HCT116 (cell line): ENCODE results near the gene DBP. TPM values are rescaled to one million over a fixed set of nuclear protein-coding genes. Genes with fewer than 3 reads are reported as not detected.

Experiments used
- ATAC-seq: fragments of 200-7000 bp; cut with Tn5 transposase; 2 replicates; pipeline ENCODE4 v1.9.1; 2020; ENCODE audit warnings: mild to moderate bottlenecking, moderate library complexity
- BruUV-seq: library from RNA; stranded (reverse); fragments of 400-500 nt; replicated peaks from 2 replicates; lab custom pipeline; 2021; lab: Mats Ljungman, UMichigan
- CTCF ChIA-PET: fragments of 300-600 bp; sonication (Branson Sonifier 250); formaldehyde crosslinking; loops from one replicate; lab custom pipeline; 2021; ENCODE audit warnings: antibody characterized with exemption; lab: Charles Lee
- POLR2A ChIA-PET: fragments of 300-600, 350-600 bp; sonication (Branson Sonifier 250); formaldehyde crosslinking; loops from one replicate; lab custom pipeline; 2021; ENCODE audit warnings: antibody characterized with exemption; lab: Charles Lee
- RAD21 ChIA-PET, 2 experiments: fragments of 300-600 bp; sonication (Branson Sonifier 250); formaldehyde crosslinking; loops; one replicate each; lab custom pipeline; 2023; ENCODE audit warnings: low total read pairs in 2 of 2; ENCODE audit not compliant: uncharacterized antibody in 2 of 2, unreplicated experiment in 2 of 2, low non-redundant PET in 1 of 2; lab: Charles Lee
- DNase-seq: peaks from one replicate; pipeline ENCODE4 v3.0.0-alpha.2; 2010; ENCODE audit warnings: low read depth, low spot score
- H2AFZ ChIP-seq: fragments of 200-600 bp; shearing (Covaris generic), sonication (generic); 2 replicates; pipeline ENCODE4 v1.6.1; 2017; ENCODE audit warnings: low read depth, mixed run types, mixed read lengths, antibody characterized with exemption, low read length; ENCODE audit not compliant: poor library complexity, severe bottlenecking
- H3K27ac ChIP-seq: 2 replicates; pipeline ENCODE4 v1.5.1; 2012; ENCODE audit warnings: low read depth, low read length
- H3K27me3 ChIP-seq: fragments of 200-600 bp; sonication (generic); 2 replicates; pipeline ENCODE4 v1.6.1; 2016; ENCODE audit warnings: mixed run types, low read length, mixed read lengths; ENCODE audit not compliant: insufficient read depth
- H3K36me3 ChIP-seq, 2 experiments: fragments of 200-500 bp in 1 of 2; fragments of 200-600 bp in 1 of 2; sonication (Bioruptor generic) in 1 of 2; sonication (generic) in 1 of 2; 2 replicates each; pipeline versions ENCODE4 v1.5.1 to v1.6.1; 2014 to 2016; ENCODE audit warnings: low read length in 2 of 2, inconsistent platforms in 1 of 2, mixed read lengths in 1 of 2, mixed run types in 1 of 2; ENCODE audit not compliant: insufficient read depth in 2 of 2, control insufficient read depth in 1 of 2
- H3K4me1 ChIP-seq, 2 experiments: fragments of 200-600 bp in 1 of 2; sonication (generic) in 1 of 2; 2 replicates each; pipeline versions ENCODE4 v1.5.1 to v1.6.1; 2012 to 2017; ENCODE audit warnings: low read length in 2 of 2, inconsistent platforms in 1 of 2, mild to moderate bottlenecking in 1 of 2, mixed read lengths in 1 of 2, mixed run types in 1 of 2, moderate library complexity in 1 of 2; ENCODE audit not compliant: insufficient read depth in 2 of 2, control insufficient read depth in 1 of 2
- H3K4me2 ChIP-seq: fragments of 200-600 bp; sonication (generic); 2 replicates; pipeline ENCODE4 v1.6.1; 2017; ENCODE audit warnings: mixed run types, low read length, mixed read lengths
- H3K4me3 ChIP-seq, 2 experiments: fragments of 200-600 bp in 1 of 2; sonication (generic) in 1 of 2; replicated peaks in 1 of 2; 2 replicates each; pipeline ENCODE4 v1.5.1; 2011 to 2016; ENCODE audit warnings: low read length in 2 of 2, control low read depth in 1 of 2, low read depth in 1 of 2, mild to moderate bottlenecking in 1 of 2, mixed read lengths in 1 of 2, mixed run types in 1 of 2
- H3K79me2 ChIP-seq: fragments of 200-600 bp; sonication (generic); 2 replicates; pipeline ENCODE4 v1.6.1; 2017; ENCODE audit warnings: mild to moderate bottlenecking, mixed run types, low read length, moderate library complexity, mixed read lengths; ENCODE audit not compliant: insufficient read depth
- H3K9ac ChIP-seq: fragments of 200-600 bp; sonication (generic); 2 replicates; pipeline ENCODE4 v1.6.1; 2016; ENCODE audit warnings: low read length, mixed read lengths
- H3K9me2 ChIP-seq: fragments of 200-600 bp; sonication (generic), shearing (Covaris generic); 2 replicates; pipeline ENCODE4 v1.6.1; 2017; ENCODE audit warnings: mixed run types, mild to moderate bottlenecking, moderate library complexity; ENCODE audit not compliant: insufficient read depth
- H3K9me3 ChIP-seq, 2 experiments: fragments of 200-500 bp in 1 of 2; fragments of 200-600 bp in 1 of 2; sonication (Bioruptor generic) in 1 of 2; sonication (generic) in 1 of 2; 2 replicates each; pipeline ENCODE4 v1.6.1; 2014 to 2017; ENCODE audit warnings: low read length in 2 of 2, mixed read lengths in 2 of 2, inconsistent platforms in 1 of 2, low read depth in 1 of 2, mild to moderate bottlenecking in 1 of 2, mixed run types in 1 of 2, moderate library complexity in 1 of 2; ENCODE audit not compliant: control insufficient read depth in 1 of 2, insufficient read depth in 1 of 2
- H4K20me1 ChIP-seq: fragments of 200-600 bp; sonication (generic), shearing (Covaris generic); 2 replicates; pipeline ENCODE4 v1.6.1; 2017; ENCODE audit warnings: mixed run types, mild to moderate bottlenecking, moderate library complexity; ENCODE audit not compliant: insufficient read depth
- ATF3 ChIP-seq: IDR thresholded peaks from 2 replicates; pipeline ENCODE4 v1.6.1; 2012
- CBX3 ChIP-seq: IDR thresholded peaks from 2 replicates; pipeline ENCODE4 v1.6.1; 2012; ENCODE audit warnings: low read depth
- CTCF ChIP-seq, 3 experiments: fragments of 200-600 bp in 1 of 3; sonication (generic) in 1 of 3; IDR thresholded peaks in 2 of 3; conservative IDR thresholded peaks in 1 of 3; 2 replicates each; pipeline ENCODE4 v1.5.1; 2012 to 2017; ENCODE audit warnings: low read depth in 2 of 3, low read length in 2 of 3, antibody characterized with exemption in 1 of 3, borderline replicate concordance in 1 of 3, control low read depth in 1 of 3, mild to moderate bottlenecking in 1 of 3, mixed read lengths in 1 of 3, mixed run types in 1 of 3, moderate library complexity in 1 of 3; ENCODE audit not compliant: insufficient read depth in 1 of 3
- EGR1 ChIP-seq: IDR thresholded peaks from 2 replicates; pipeline ENCODE4 v1.6.1; 2012; ENCODE audit warnings: low read depth
- ELF1 ChIP-seq: IDR thresholded peaks from 2 replicates; pipeline ENCODE4 v1.6.1; 2012; ENCODE audit warnings: low read depth, borderline replicate concordance
- EZH2phosphoT487 ChIP-seq: fragments of 200-600 bp; IDR thresholded peaks from 2 replicates; pipeline ENCODE4 v1.6.1; 2018; ENCODE audit warnings: antibody characterized with exemption, borderline replicate concordance
- FOSL1 ChIP-seq: IDR thresholded peaks from 2 replicates; pipeline ENCODE4 v1.6.1; 2012; ENCODE audit warnings: low read depth
- JUND ChIP-seq: IDR thresholded peaks from 2 replicates; pipeline ENCODE4 v1.6.1; 2012
- MAX ChIP-seq: IDR thresholded peaks from 2 replicates; pipeline ENCODE4 v1.6.1; 2012
- POLR2A ChIP-seq: IDR thresholded peaks from 2 replicates; pipeline ENCODE4 v1.7.0; 2011; ENCODE audit warnings: borderline replicate concordance; ENCODE audit not compliant: insufficient read depth, insufficient read length; ENCODE audit errors: extremely low read depth
- POLR2AphosphoS5 ChIP-seq: IDR thresholded peaks from 2 replicates; pipeline ENCODE4 v1.6.1; 2011; ENCODE audit warnings: mild to moderate bottlenecking, low read depth, low read length, moderate library complexity
- REST ChIP-seq: IDR thresholded peaks from 2 replicates; pipeline ENCODE4 v1.6.1; 2012; ENCODE audit warnings: low read depth
- SIN3A ChIP-seq: IDR thresholded peaks from 2 replicates; pipeline ENCODE4 v1.6.1; 2012; ENCODE audit warnings: low read depth
- SP1 ChIP-seq: IDR thresholded peaks from 2 replicates; pipeline ENCODE4 v1.6.1; 2012; ENCODE audit warnings: low read depth
- SRF ChIP-seq: IDR thresholded peaks from 2 replicates; pipeline ENCODE4 v1.6.1; 2012; ENCODE audit warnings: low read depth
- YY1 ChIP-seq: IDR thresholded peaks from 2 replicates; pipeline ENCODE4 v1.6.1; 2011; ENCODE audit warnings: low read length, low read depth, moderate library complexity, mild to moderate bottlenecking; ENCODE audit not compliant: insufficient replicate concordance; ENCODE audit errors: extremely low read depth
- ZBTB33 ChIP-seq: IDR thresholded peaks from 2 replicates; pipeline ENCODE4 v1.6.1; 2011; ENCODE audit warnings: mild to moderate bottlenecking, low read length, moderate library complexity; ENCODE audit not compliant: insufficient replicate concordance; ENCODE audit errors: extremely low read depth
- ZFX ChIP-seq: fragments of 450-650 bp; IDR thresholded peaks from 2 replicates; pipeline ENCODE4 v1.6.1; 2017
- ZNF274 ChIP-seq: fragments of 200-500 bp; sonication (Bioruptor generic); IDR thresholded peaks from 2 replicates; pipeline ENCODE4 v1.6.1; 2014; ENCODE audit warnings: mild to moderate bottlenecking, low read depth, low read length, inconsistent platforms
- intact Hi-C: fragments of 100-400 bp; cut with micrococcal nuclease; formaldehyde crosslinking; loops from 2 replicates; pipeline ENCODE4 v1.10.0; 2022
- total RNA-seq: library from RNA; stranded (reverse); gene quantifications from one replicate; pipeline ENCODE4 v1.2.1, GENCODE V29; 2021; ENCODE audit not compliant: unreplicated experiment

The DBP gene
- total RNA-seq, 1 experiment from 2014 or later: 45.9 TPM

- CTCF ChIA-PET: interaction anchor here (0.6 kb wide), 1 partner anchor 8 kb away, joined by 5 read pairs; the partner anchor contains the start of gene CA11
- Histone ChIP-seq H3K4me1 (peaks cover 22 to 61% of the 10 kb centered on the region in 2 experiments), H3K9ac (peak overlapping the region; percentile 96), H2AFZ (no peak overlapping the region), H3K4me2 (peak overlapping the region; percentile 93), H3K36me3 (no peaks in the 10 kb centered on the region), H3K9me3 (no peaks in the 10 kb centered on the region), H3K27ac (peak overlapping the region; percentile 95), H3K79me2 (peaks cover 17% of the 10 kb centered on the region), H4K20me1 (no peaks in the 10 kb centered on the region), H3K9me2 (no peaks in the 10 kb centered on the region), H3K4me3 (peak overlapping the region; percentile 57 to 83), H3K27me3 (no peaks in the 10 kb centered on the region)
- ATAC-seq (peak; percentile 52), DNase-seq (peak; percentile 98)
- RAD21 ChIA-PET: no interaction called here
- POLR2A ChIA-PET: interaction anchor here (0.7 to 2.3 kb wide), 4 partner anchors 8 to 22 kb away, joined by 3 to 16 read pairs (median 8); partner anchors contain the start of genes CA11, RPL18 and SPHK2
- intact Hi-C loops: no loop called here
- no TSS peak for BruUV-seq
- no peak for TF ChIP-seq YY1
- TF ChIP-seq REST: no peak
- no peak for TF ChIP-seq ATF3
- TF ChIP-seq SRF: no peak
- TF ChIP-seq FOSL1: no peak
- no peak for TF ChIP-seq SP1
- TF ChIP-seq EGR1: no peak
- no peak for TF ChIP-seq MAX
- TF ChIP-seq POLR2A: peak; percentile 51
- TF ChIP-seq SIN3A: no peak
- no peak for TF ChIP-seq ZBTB33
- TF ChIP-seq JUND: no peak
- TF ChIP-seq POLR2AphosphoS5: peak; percentile 72
- TF ChIP-seq ZNF274: no peak
- TF ChIP-seq ZFX: no peak
- no peak for TF ChIP-seq ELF1
- TF ChIP-seq CBX3: no peak
- TF ChIP-seq EZH2phosphoT487: no peak
- peak in 2 of 3 experiments; percentile 16 to 25; a peak in 2 of 6 replicates for TF ChIP-seq CTCF (IDR thresholded peaks at IDR 0.05 in 2 of 3, conservative IDR thresholded peaks at IDR 0.05 in 1 of 3; ENCODE audit: borderline replicate concordance in 1 of 3, insufficient read depth in 1 of 3, low read depth in 2 of 3, low read length in 2 of 3)
These were observed 1.0 kb upstream of the DBP start for GRCh38 chr19:48637948-48638830.
